ENCODE results near the gene CD47. TPM values are rescaled to one million over a fixed set of nuclear protein-coding genes. Genes with fewer than 3 reads are reported as not detected.

Gene CD47
- total and polyA plus RNA-seq, 2 donors (not counting 1 experiment from before 2014, with no cell fraction given), result 86.4 to 259 TPM

GRCh38 chr3:108125550-108126071 lies 34.8 kb upstream of the CD47 start:
- H3K27me3 ChIP-seq (replicated peaks in 1 of 4; ENCODE audit: control extremely low read depth in 1 of 4, control insufficient read depth in 3 of 4, insufficient read depth in 4 of 4, low read length in 3 of 4), result no peaks in the 10 kb centered on the region
- peak overlapping the region; percentile 79 for H3K4me2 ChIP-seq (replicated peaks; ENCODE audit: low read depth, low read length, poor library complexity, severe bottlenecking)
- no peaks in the 10 kb centered on the region for H3K9me3 ChIP-seq (ENCODE audit: control extremely low read depth in 1 of 3, control insufficient read depth in 2 of 3, insufficient read depth in 1 of 3, low read length in 2 of 3)
- peaks cover 79% of the 10 kb centered on the region for H3K4me1 Mint-ChIP-seq
- intact Hi-C loops (cut with micrococcal nuclease), result loop anchor here (1.0 to 5.0 kb wide), 8 partner anchors 9 to 603 kb away; partner anchors contain the start of genes BBX and IFT57
- peak overlapping the region; percentile 92 for H3K9ac ChIP-seq (ENCODE audit: low read length)
- ChIA-PET POLR2A (interaction anchor here (0.9 to 3.0 kb wide), 7 partner anchors 9 to 193 kb away, joined by 3 to 40 read pairs (median 11); partner anchors contain the start of genes CD47 and IFT57), CTCF (interaction anchor here (0.7 to 3.0 kb wide), 12 partner anchors 12 to 280 kb away, joined by 3 to 16 read pairs (median 4); partner anchors contain the start of gene IFT57)
- peak overlapping the region; percentile 95 for H3K27ac Mint-ChIP-seq
- H4K20me1 ChIP-seq (ENCODE audit: control insufficient read depth, insufficient read depth, low read length, poor library complexity, severe bottlenecking), result no peaks in the 10 kb centered on the region
- DNase-seq (peak; percentile 96), ATAC-seq (ENCODE audit: low read depth) (peak; percentile 66)
- WGBS (ENCODE audit: insufficient coverage), result 0% methylated on average over 4 of the region's 6 CpGs
- peak overlapping the region; percentile 92 for H3K4me3 Mint-ChIP-seq
- H3K27ac ChIP-seq (ENCODE audit: low read length in 2 of 2), result peak overlapping the region; percentile 97 to 99
- H3K9me3 Mint-ChIP-seq (ENCODE audit: insufficient read depth), result no peaks in the 10 kb centered on the region
- H3K36me3 ChIP-seq (replicated peaks in 1 of 2; ENCODE audit: control extremely low read depth in 1 of 2, control insufficient read depth in 1 of 2, extremely low read depth in 1 of 2, insufficient read depth in 2 of 2, low read length in 1 of 2), result peaks cover 0 to 10% of the 10 kb centered on the region in 2 experiments
- H3K79me2 ChIP-seq (ENCODE audit: control insufficient read depth, insufficient read depth, low read length), result peaks cover 53% of the 10 kb centered on the region
- H3K27me3 Mint-ChIP-seq, result no peaks in the 10 kb centered on the region
- no peak overlapping the region for H2AFZ ChIP-seq (ENCODE audit: insufficient read depth, low read depth, low read length, poor library complexity, severe bottlenecking)
- H3K4me3 ChIP-seq (ENCODE audit: control extremely low read depth in 1 of 5, extremely low read depth in 1 of 5, insufficient read depth in 1 of 5, low read depth in 2 of 5, low read length in 4 of 5), result peak overlapping the region; percentile 61 to 94 (median 83)
- H3K4me1 ChIP-seq (ENCODE audit: control insufficient read depth in 2 of 2, insufficient read depth in 2 of 2, low read length in 2 of 2), result peaks cover 84 to 85% of the 10 kb centered on the region in 2 donors
- no peak for TF ChIP-seq CTCF (IDR thresholded peaks at IDR 0.05)
- TF ChIP-seq EZH2 (IDR thresholded peaks at IDR 0.05; ENCODE audit: borderline replicate concordance, insufficient read depth, low read depth, low read length, poor library complexity, severe bottlenecking), result no peak

GRCh38 chr3:108125153-108125543 lies 34.3 kb upstream of the CD47 start:
- ATAC-seq (ENCODE audit: low read depth), result no peak
- Histone ChIP-seq H2AFZ (ENCODE audit: insufficient read depth, low read depth, low read length, poor library complexity, severe bottlenecking) (no peak overlapping the region), H3K4me2 (replicated peaks; ENCODE audit: low read depth, low read length, poor library complexity, severe bottlenecking) (peak overlapping the region; percentile 79), H3K9me3 (ENCODE audit: control extremely low read depth in 1 of 3, control insufficient read depth in 2 of 3, insufficient read depth in 1 of 3, low read length in 2 of 3) (no peaks in the 10 kb centered on the region), H4K20me1 (ENCODE audit: control insufficient read depth, insufficient read depth, low read length, poor library complexity, severe bottlenecking) (no peaks in the 10 kb centered on the region), H3K27ac (ENCODE audit: low read length in 2 of 2) (peak overlapping the region; percentile 97 to 99), H3K36me3 (replicated peaks in 1 of 2; ENCODE audit: control extremely low read depth in 1 of 2, control insufficient read depth in 1 of 2, extremely low read depth in 1 of 2, insufficient read depth in 2 of 2, low read length in 1 of 2) (peaks cover 0 to 10% of the 10 kb centered on the region in 2 experiments), H3K27me3 (replicated peaks in 1 of 4; ENCODE audit: control extremely low read depth in 1 of 4, control insufficient read depth in 3 of 4, insufficient read depth in 4 of 4, low read length in 3 of 4) (no peaks in the 10 kb centered on the region), H3K4me3 (ENCODE audit: control extremely low read depth in 1 of 5, extremely low read depth in 1 of 5, insufficient read depth in 1 of 5, low read depth in 2 of 5, low read length in 4 of 5) (peak overlapping the region; percentile 61 to 94 (median 83)), H3K4me1 (ENCODE audit: control insufficient read depth in 2 of 2, insufficient read depth in 2 of 2, low read length in 2 of 2) (peaks cover 81 to 83% of the 10 kb centered on the region in 2 donors), H3K9ac (ENCODE audit: low read length) (peak overlapping the region; percentile 92), H3K79me2 (ENCODE audit: control insufficient read depth, insufficient read depth, low read length) (peaks cover 48% of the 10 kb centered on the region)
- Mint-ChIP-seq H3K27ac (peak overlapping the region; percentile 95), H3K9me3 (ENCODE audit: insufficient read depth) (no peaks in the 10 kb centered on the region), H3K4me3 (peak overlapping the region; percentile 92), H3K4me1 (peaks cover 77% of the 10 kb centered on the region), H3K27me3 (no peaks in the 10 kb centered on the region)
- POLR2A ChIA-PET, result interaction anchor here (0.9 to 3.0 kb wide), 8 partner anchors 9 to 193 kb away, joined by 3 to 40 read pairs (median 8); partner anchors contain the start of genes CD47 and IFT57
- CTCF ChIA-PET, result interaction anchor here (0.7 to 3.0 kb wide), 10 partner anchors 12 to 280 kb away, joined by 3 to 16 read pairs (median 4); partner anchors contain the start of gene IFT57
- intact Hi-C loops (cut with micrococcal nuclease), result loop anchor here (1.0 to 5.0 kb wide), 8 partner anchors 9 to 603 kb away; partner anchors contain the start of genes BBX and IFT57
- no CpG with 5 or more reads among the region's 4 CpGs for WGBS (ENCODE audit: insufficient coverage)
- no peak for DNase-seq
- TF ChIP-seq CTCF (IDR thresholded peaks at IDR 0.05) (no peak), EZH2 (IDR thresholded peaks at IDR 0.05; ENCODE audit: borderline replicate concordance, insufficient read depth, low read depth, low read length, poor library complexity, severe bottlenecking) (no peak)
